Frontal cortex (tissue), 4 donors: Measurements from ENCODE around the gene WNT9A. TPM values are rescaled to one million over a fixed set of nuclear protein-coding genes. Genes with fewer than 3 reads are reported as not detected.
"Not testable (repeated sequence)": the region's sequence is repeated elsewhere in the genome, so short reads cannot be mapped to it uniquely, and the experiment has no call there.

Source experiments
- DNase-seq, 2 donors: peaks; one replicate each; pipeline ENCODE4 v3.0.0; 2012; ENCODE audit warnings: low spot score in 2 of 2
- FAIRE-seq: peaks from 2 replicates; lab custom pipeline; 2012; peaks lifted over from hg19 to GRCh38; lab: Jason Lieb, UNC
- small RNA-seq: library from RNA; depleted of rRNA; stranded (forward); fragments of <200 nt; gene quantifications from one replicate; pipeline ENCODE3, GENCODE V24; 2014
- total RNA-seq: library from RNA; depleted of rRNA; stranded (reverse); fragments of >200 nt; gene quantifications from one replicate; pipeline ENCODE4 v1.2.3, GENCODE V29; 2014
- donor health status: control.
- donor health status: control.
- donor health status: control.

The WNT9A gene
- total RNA-seq, 1 donor from 2014 or later = 1.2 TPM

DNA sequence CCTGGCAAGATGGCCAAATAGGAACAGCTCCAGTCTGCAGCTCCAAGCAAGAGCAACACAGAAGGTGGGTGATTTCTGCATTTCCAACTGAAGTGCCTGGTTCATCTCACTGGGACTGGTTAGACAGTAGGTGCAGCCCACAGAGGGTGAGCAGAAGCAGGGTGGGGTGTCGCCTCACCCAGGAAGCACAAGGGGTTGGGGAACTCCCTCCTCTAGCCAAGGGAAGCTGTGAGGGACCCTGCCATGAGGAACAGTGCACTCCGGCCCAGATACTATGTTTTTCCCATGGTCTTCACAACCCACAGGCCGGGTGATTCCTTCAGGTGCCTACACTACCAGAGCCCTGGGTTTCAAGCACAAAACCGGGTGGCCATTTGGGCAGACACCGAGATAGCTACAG is 75.8 kb downstream of the WNT9A start:
- not testable (repeated sequence) for FAIRE-seq, DNase-seq

DNA sequence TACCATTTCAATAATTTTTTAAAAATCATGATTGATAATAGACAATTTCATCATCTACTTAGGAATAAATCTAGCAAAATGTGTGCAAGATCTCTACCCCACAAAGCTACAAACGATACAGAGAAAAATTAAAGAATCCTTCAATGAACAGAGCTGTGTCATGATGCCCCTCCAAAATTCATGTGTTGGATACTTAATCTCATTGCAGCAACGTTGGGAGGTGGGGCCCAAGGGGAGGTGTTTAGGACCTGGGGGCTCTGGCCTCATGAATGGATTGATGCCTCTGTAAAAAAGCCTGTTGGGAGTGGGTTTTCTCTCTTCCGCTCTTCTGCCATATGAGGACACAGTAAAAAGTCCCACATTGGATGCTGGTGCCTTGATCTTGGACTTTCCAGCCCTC is 77.4 kb downstream of the WNT9A start:
- DNase-seq (no peak), FAIRE-seq (no peak)

DNA sequence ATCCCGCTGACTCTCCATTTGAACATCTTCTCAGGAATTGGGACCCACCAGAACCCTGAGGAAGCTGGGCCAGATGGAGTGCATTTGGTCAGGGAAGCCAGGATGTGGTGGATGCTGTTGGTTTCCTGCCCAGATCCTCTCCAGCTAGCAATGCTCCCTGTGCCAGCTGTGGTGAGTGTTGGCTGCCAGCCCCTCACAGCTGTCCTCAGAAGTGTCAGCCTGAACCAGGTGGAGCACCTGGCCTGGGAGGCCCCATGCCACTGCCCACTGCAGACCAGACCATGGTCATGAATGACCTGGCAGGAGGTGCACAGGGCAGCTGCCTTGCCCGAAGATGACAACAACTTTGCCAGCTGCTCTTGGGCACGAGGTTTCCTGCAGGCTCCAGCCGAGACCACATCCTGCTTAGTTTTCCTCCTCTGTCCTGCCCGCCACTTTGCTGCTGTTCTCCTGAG is 77.9 kb downstream of the WNT9A start:
- FAIRE-seq = no peak
- no peak for DNase-seq

DNA sequence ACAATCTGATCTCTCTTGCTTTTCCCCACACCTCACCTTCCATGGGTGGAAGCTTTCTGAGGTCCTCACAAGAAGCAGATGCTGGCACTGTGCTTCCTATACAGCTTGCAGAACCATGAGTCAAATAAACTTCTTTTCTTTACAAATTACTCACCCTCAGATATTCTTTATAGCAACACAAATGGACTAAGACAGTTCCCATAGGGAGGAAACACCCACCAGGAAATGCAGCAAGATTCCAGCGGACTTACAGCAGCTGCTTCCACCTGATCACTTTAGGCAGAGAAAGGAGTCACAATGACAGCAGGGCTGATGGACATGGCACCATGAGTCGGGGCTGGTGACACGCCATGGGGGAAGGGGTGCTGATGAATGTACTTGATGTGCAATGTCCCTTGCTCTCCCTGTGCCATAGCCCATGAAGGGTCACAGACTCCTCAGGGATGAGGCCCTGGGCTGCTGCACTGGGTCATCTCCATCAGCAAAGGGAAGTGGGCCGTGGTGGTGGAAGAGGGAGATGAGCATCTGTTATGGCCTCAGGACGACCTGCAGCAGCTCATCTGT is 78.4 kb downstream of the WNT9A start:
- FAIRE-seq = no peak

More for the DNA sequence above, 78.4 kb downstream of the WNT9A start:
- no peak for DNase-seq

Small RNA genes within 50 kb of the gene (small RNA-seq; reads per million reads assigned to genes)
- gene MIR5008 = not detected
- gene SEPT14P17 = not detected

Other genes starting within 250 kb of the WNT9A start
- gene JMJD4, start 212.6 kb downstream of the WNT9A start, total RNA-seq = 15.9 TPM
- 70.5 TPM for gene SNAP47, start 212.5 kb downstream of the WNT9A start, total RNA-seq
- not detected for gene PRSS38, start 132.3 kb downstream of the WNT9A start, total RNA-seq
- gene WNT3A, start 59.1 kb upstream of the WNT9A start, total RNA-seq = not detected
- 107 TPM for gene ARF1, start 134.8 kb upstream of the WNT9A start, total RNA-seq
- gene C1orf35, start 155.4 kb upstream of the WNT9A start, total RNA-seq = 4.1 TPM
- 33.4 TPM for gene MRPL55, start 161.4 kb upstream of the WNT9A start, total RNA-seq
- 130 TPM for gene GUK1, start 192.3 kb upstream of the WNT9A start, total RNA-seq
- gene GJC2, start 202.0 kb upstream of the WNT9A start, total RNA-seq = 0.82 TPM
- gene IBA57, start 217.9 kb upstream of the WNT9A start, total RNA-seq = 2.9 TPM